GM18951 (cell line): ENCODE measurements around the gene PAX7.

ENCODE experiments used
- POLR2A ChIP-seq: IDR thresholded peaks from 4 replicates; pipeline ENCODE4 v1.6.1; 2011; ENCODE audit warnings: mild to moderate bottlenecking; ENCODE audit not compliant: insufficient read length, insufficient read depth; ENCODE audit errors: extremely low read depth
- in situ Hi-C: fragments of 300-500 bp; cut with MboI; formaldehyde crosslinking; loops from one replicate; pipeline ENCODE4 v1.12.0; 2022; ENCODE audit warnings: low sequenced_read_pairs, mixed read lengths, inconsistent platforms; ENCODE audit not compliant: unreplicated experiment

The PAX7 gene

DNA sequence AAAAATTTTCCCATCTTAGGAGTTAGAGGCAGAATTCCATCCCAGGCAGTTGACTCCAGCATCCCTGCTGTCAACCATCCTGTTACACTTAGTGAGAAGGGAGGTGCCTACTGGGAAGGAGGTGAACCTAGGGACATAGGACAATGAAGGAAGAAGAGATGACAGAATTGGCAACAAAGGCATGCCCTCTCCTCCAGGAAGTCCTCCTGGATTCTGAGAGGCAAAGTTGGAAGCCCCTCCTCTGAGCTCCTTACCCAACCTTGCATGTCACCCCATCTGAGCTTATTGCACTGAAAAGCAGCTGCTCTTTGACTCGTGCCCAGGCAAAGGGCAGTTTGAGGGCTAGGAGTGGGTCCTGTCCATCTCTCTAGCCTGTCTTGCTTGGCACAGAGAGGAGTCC lies 66.9 kb downstream of the PAX7 start:
- in situ Hi-C loops = no loop called here
- no peak for TF ChIP-seq POLR2A

DNA sequence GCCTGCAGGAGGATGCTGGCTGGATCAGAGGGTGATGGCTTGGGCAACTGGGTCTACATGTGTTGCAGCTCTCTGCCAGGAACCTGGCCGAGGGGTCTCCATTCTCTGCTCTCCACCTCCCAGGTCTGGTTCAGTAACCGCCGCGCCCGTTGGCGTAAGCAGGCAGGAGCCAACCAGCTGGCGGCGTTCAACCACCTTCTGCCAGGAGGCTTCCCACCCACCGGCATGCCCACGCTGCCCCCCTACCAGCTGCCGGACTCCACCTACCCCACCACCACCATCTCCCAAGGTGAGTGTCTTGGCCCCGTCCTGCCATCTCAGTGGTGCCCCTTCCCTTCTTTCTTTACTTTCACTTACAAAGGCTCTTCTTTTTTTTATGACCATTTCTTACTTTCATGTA lies 69.9 kb downstream of the PAX7 start:
- in situ Hi-C loops = no loop called here
- TF ChIP-seq POLR2A = no peak

DNA sequence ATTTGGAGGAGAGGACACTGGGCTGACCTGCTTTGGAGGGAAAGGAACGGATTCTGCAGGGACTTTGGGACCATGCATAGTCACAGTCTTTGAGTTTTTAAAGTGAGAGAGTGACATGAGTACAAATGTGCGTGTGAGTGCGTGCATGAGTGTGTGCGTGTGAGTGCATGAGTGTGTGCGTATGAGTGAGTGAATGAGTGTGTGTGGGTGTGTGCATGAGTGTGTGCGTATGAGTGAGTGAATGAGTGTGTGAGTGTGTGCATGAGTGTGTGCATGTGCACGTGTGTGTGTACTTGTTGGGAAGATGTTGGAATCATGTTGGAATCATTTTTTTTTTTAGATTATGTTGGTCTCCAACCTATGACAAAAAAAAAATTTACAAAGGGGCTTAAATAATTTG lies 70.5 kb downstream of the PAX7 start:
- in situ Hi-C loops = no loop called here
- TF ChIP-seq POLR2A = no peak

DNA sequence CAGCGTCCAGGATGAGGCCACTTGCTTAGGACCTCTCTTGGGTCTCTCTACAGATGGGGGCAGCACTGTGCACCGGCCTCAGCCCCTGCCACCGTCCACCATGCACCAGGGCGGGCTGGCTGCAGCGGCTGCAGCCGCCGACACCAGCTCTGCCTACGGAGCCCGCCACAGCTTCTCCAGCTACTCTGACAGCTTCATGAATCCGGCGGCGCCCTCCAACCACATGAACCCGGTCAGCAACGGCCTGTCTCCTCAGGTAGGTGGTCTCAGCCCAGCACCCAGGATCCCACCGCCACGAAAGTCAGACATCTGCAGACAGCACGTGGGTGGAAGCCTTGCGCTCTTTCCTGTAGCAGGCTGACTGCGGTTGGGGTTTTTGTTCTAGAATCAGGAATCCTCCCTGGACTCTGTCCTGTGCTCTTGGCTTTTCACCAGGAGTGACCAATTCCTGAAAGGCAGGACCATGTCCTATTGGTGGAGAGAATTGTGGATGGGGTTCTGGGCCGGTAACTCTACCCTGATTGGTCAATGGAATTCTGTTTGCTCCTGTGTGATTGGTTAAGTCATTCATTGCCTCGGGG lies 72.5 kb downstream of the PAX7 start:
- no peak for TF ChIP-seq POLR2A
- in situ Hi-C loops = no loop called here

DNA sequence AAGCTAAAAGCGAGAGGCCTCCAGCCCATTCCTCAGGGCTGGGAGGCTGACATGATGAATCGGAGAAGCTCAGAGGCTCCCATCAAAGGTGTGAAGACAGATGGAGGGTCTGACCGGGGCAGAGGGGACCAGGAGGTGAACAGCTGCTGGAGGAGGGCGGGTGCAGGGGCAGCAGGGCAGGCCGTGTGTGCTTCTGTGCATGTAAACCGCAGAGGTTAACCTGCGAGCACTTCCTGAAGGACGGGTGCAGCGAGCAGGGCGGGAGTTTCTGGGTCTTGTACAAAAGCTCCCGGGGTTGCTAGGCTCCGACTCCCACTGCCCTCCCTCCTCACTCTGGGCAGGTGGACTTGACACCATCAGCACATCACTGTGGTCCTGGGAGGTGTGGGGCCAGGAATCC lies 75.2 kb downstream of the PAX7 start:
- TF ChIP-seq POLR2A = no peak
- in situ Hi-C loops = no loop called here

DNA sequence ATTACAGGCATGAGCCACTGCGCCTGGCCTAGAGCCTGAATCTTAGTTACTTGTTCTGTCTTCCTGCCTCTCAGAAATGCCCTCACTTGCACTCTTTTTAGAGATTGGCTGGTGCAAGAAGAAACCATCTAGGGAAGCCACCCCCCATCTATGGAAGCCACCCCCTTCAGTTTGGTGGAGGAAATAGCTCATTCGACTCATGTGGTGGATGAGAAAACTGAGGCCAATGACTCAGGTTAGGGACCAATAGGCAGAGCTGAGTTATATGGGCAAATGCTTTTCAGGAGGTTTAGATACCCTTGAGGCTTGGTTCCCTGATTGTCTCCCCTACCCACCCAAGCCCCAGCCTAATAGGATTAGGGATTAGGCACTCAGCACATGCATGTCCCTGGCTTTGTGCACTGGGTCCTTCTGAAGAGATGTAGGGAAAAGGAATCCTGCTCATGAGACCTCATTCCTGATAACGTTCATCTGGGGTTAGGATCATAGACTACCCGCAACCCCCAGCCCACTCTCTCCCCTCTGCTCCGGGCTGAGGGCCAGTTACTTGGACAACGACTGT lies 77.1 kb downstream of the PAX7 start:
- in situ Hi-C loops = no loop called here
- TF ChIP-seq POLR2A = no peak

DNA sequence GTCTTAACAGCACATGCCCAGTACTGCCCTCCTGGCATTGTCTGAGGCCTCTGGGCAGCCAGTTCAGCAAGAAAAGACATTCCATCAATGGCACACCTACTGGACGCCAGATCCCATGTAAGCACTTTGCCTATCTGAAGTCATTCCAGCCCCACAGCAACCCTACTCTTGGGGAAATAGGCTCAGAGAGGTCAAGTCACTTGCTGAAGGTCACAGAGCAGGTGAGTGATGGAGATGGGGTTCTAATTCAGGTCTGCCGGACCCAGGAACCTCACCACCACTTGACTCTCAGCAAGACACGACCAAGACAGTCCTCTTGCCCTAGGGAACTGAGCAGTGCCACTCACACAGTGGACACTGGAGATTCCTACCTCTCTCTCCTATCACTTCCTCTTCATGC lies 79.4 kb downstream of the PAX7 start:
- TF ChIP-seq POLR2A = no peak
- in situ Hi-C loops = no loop called here

DNA sequence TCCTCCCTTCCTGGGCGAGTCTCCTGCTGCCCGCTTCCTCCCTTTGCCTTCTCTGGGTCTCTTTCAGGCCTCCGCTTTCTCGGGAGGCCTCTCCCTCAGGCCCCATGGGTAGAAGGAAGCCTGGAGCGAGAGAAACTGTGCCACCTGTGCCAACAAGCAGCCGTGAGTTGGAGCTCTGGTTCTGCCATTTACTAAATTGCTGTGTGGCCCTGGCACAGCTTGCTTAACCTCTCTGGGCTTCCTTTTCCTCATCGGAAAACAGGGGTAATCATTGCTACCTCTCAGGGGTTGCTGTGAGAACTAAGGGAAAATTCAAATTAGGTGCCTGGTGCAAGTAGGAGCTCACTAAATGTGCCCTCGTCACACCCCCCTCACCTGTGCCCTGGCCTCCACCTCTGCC lies 80.4 kb downstream of the PAX7 start:
- no peak for TF ChIP-seq POLR2A
- in situ Hi-C loops = no loop called here

DNA sequence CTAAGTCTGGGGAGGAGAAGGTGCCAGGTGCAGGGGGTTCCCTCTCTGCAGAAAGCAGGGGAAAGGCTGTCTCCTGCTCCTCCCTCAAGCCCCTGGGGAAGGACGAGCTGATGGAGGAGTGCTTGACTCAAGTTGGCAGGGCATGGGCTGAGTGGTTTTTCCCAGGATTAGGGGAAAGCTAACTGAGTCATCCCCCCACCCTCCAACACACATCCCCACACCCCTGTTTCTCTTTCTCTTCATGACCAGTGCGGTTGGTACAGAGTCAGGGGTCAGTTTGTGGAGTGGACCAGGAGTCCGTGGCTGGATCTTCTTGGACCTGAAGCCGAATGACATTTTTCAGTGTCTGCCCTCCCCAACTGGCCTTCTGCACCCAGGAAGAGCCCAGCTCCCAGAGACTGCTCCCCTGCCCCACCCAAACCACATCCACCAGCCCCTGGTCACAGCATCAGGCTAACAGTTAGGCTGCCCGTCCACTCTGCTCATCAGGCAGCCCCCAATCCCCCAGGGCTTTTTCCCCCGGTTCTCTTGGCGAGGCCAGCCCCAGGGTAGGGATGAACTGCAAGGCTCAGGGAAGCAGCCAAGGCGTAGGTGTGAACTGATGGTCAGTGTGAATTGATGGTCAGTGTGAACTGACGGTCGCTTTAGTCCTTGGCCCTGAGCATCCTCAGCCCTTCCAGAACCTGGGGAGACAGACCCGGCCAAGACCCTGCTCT lies 81.0 kb downstream of the PAX7 start:
- no peak for TF ChIP-seq POLR2A
- in situ Hi-C loops = no loop called here

DNA sequence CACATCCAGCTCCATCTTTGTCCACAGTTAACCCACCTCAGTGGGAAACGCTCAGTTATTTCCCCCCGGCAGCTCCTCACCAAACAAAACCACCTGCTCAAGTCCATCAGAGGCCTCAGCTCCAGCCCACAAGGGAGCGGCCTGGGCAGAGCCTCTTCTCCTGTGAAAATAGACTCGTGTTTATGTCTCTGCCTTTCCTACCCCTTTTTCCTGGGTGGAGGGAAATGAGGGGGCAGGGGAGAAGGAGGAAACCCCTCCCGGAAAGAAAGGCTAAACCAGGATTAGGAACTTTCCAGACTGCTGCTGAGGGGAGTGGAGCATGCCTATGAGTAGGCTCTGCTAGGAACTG lies 81.6 kb downstream of the PAX7 start:
- in situ Hi-C loops = no loop called here
- TF ChIP-seq POLR2A = no peak

DNA sequence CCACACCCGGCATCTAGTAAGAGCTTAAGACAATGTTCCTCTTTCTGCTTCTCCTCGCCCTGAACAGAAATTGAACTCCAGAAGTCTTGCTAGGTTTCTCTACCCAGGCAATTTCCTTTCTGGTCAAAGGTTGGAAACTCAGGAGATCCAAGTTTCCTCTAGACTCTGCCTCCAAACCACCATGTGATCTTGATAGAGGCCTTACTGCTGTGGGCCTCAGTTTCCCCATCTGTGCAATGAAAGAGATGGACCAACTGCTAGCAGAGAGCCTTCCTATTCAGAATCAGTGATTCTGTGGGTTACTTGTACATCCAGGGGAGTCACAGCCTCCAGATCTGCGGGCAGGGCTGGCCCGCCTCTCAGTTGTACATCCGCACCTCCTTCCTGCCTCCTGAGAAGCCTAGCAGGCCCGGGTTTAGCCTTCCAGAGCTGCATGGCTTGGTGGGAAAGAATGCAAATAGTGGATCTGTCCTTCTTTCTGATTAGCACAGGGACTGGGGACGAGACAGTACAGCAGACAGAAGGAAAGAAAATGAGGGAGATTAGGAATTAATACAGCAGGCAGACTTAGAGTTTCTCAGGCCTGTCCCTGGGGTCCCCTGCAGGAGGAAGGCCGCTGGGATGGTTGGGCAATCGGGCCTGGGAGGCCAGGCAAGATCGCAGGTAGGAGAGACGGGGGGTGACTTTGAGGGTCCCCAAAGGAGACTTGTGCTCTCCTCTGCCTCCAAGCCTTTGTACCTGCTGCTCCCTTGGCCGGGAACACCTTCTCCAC lies 83.9 kb downstream of the PAX7 start:
- in situ Hi-C loops = no loop called here
- TF ChIP-seq POLR2A = no peak

DNA sequence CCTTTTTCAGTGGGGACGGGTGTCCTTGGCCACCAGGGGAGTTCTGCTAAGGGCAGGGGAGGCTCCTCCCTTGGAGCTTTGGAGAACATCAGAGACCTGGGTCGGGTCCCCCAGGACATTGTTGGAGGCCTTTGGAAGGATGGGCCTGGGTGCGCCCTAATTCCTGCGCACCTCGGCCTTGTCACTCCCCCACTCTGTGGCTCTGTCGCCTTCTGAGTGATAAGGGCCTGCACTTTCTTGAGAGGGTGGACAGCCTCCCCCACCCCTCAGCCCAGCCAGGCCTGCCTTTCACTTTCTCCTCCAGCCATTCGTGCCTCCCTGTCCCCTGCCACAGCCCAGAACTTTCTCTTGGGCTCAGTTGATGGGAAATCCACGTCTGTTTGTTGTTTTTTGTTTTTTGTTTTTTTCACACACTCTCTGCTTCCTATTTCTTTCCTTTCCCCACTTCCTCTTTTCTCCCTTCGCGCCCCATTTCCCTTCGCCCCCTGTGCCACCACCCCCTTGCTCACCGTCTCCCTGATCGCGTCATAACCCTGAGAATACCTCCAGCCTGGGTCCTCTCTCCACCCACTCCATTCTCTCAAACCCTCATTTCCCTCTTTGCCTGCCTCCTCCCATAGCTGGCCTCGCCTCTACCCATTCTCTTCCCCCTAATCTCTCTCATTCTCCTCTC lies 85.6 kb downstream of the PAX7 start:
- TF ChIP-seq POLR2A = no peak
- in situ Hi-C loops = no loop called here
